Body of pancreas (tissue), 4 donors: Measurements from ENCODE around the gene ADIPOR2.
A peak's percentile ranks its signal among the peaks of the same experiment; 100 is the strongest.

Source experiments
- POLR2A ChIP-seq, 3 donors: fragments of 450-650 bp; IDR thresholded peaks; one replicate each; pipeline ENCODE4 v1.6.1; 2016; ENCODE audit warnings: antibody characterized with exemption in 3 of 3, mild to moderate bottlenecking in 2 of 3
- TF ChIP-seq, protein P1 (sequence below), 7 experiments: fragments of 450-650 bp in 4 of 7; fragments of 200-600 bp in 3 of 7; sonication (generic) in 3 of 7; IDR thresholded peaks; one replicate each; pipeline ENCODE4 v1.5.1; 2016 to 2019; ENCODE audit warnings: antibody characterized with exemption in 7 of 7

DNA sequence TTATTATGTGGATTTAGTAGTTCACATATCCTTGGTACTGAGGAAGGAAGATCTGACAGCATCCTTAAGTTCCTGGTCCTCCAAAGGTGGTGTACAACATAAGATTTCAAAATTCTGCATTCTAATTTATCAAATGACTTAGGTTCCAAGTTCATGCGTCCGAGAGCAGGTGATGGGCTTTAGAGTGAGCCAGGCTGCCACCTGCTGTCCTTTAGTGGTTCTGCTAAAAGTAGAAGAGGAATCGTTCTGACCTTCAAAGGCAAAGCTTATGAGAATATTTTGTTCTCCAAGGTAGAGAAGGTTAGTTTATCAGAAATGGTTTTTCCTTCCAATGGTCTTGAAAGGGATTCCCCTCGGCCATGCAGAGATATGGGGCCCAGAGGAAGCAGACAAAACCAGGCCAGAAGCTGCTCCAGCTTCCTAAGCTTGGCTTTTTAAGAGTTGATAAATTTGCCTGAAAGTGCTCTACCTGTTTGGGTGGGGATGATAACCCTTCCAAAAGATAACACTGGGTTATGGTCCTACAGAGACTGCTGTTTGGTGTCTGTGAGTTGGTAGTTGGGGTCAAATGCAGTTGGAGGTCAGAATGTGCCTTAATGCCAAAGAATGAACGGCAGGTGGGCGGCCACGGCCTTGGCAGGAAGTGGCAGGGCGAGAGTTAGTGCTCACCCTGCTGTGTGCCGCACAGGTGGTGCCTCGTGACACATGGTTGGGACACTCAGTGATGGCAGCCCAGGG lies 100.4 kb downstream of the ADIPOR2 start:
- TF ChIP-seq, protein P1, sequence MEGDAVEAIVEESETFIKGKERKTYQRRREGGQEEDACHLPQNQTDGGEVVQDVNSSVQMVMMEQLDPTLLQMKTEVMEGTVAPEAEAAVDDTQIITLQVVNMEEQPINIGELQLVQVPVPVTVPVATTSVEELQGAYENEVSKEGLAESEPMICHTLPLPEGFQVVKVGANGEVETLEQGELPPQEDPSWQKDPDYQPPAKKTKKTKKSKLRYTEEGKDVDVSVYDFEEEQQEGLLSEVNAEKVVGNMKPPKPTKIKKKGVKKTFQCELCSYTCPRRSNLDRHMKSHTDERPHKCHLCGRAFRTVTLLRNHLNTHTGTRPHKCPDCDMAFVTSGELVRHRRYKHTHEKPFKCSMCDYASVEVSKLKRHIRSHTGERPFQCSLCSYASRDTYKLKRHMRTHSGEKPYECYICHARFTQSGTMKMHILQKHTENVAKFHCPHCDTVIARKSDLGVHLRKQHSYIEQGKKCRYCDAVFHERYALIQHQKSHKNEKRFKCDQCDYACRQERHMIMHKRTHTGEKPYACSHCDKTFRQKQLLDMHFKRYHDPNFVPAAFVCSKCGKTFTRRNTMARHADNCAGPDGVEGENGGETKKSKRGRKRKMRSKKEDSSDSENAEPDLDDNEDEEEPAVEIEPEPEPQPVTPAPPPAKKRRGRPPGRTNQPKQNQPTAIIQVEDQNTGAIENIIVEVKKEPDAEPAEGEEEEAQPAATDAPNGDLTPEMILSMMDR (IDR thresholded peaks at IDR 0.05), result peak; percentile 57 to 91 (median 81)
- no peak for TF ChIP-seq POLR2A (IDR thresholded peaks at IDR 0.05)
